ENCODE results near the gene CYP3A5.

DNA sequence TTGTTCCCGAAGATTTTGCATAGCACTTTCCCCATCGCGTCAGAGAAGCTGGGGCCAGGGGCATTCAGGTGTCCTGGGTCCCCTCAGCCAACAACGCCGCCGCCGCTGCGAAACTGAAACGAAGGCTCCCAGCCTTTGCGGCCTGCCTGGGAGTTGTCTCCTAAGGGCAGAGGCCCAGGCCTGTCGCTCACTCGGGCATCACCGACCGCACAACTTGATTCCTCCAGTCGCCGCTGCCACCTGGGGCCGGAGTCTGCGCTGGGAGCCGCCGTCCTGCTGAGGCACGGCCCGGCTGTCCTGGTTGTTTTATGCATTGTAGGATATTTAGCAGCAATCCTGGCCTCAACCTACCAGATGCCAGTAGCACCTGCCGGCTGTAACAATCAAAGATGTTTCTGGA, 41.1 kb downstream of the CYP3A5 start:
- TF ChIP-seq, protein P1, sequence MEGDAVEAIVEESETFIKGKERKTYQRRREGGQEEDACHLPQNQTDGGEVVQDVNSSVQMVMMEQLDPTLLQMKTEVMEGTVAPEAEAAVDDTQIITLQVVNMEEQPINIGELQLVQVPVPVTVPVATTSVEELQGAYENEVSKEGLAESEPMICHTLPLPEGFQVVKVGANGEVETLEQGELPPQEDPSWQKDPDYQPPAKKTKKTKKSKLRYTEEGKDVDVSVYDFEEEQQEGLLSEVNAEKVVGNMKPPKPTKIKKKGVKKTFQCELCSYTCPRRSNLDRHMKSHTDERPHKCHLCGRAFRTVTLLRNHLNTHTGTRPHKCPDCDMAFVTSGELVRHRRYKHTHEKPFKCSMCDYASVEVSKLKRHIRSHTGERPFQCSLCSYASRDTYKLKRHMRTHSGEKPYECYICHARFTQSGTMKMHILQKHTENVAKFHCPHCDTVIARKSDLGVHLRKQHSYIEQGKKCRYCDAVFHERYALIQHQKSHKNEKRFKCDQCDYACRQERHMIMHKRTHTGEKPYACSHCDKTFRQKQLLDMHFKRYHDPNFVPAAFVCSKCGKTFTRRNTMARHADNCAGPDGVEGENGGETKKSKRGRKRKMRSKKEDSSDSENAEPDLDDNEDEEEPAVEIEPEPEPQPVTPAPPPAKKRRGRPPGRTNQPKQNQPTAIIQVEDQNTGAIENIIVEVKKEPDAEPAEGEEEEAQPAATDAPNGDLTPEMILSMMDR (optimal IDR thresholded peaks at IDR 0.05 in 1 of 3, IDR thresholded peaks at IDR 0.05 in 1 of 3, conservative IDR thresholded peaks at IDR 0.05 in 1 of 3; ENCODE audit: extremely low read depth in 1 of 3, insufficient read depth in 2 of 3, low read length in 3 of 3), result no peak
- no peak for TF ChIP-seq EZH2 (IDR thresholded peaks at IDR 0.05; ENCODE audit: low read length)

Measured in keratinocyte (primary cell).